ENCODE measurements around the gene ARHGEF10L. TPM values are rescaled to one million over a fixed set of nuclear protein-coding genes. Genes with fewer than 3 reads are reported as not detected.

Gene ARHGEF10L
- polyA plus RNA-seq, 3 donors = 35.2 to 52.0 (median 47.3) TPM

GRCh38 chr1:17674726-17675500 is 135.4 kb downstream of the ARHGEF10L start:
- DNase-seq (ENCODE audit: extremely low read depth in 1 of 11, low read depth in 9 of 11, low spot score in 4 of 11) = no peak

DNA sequence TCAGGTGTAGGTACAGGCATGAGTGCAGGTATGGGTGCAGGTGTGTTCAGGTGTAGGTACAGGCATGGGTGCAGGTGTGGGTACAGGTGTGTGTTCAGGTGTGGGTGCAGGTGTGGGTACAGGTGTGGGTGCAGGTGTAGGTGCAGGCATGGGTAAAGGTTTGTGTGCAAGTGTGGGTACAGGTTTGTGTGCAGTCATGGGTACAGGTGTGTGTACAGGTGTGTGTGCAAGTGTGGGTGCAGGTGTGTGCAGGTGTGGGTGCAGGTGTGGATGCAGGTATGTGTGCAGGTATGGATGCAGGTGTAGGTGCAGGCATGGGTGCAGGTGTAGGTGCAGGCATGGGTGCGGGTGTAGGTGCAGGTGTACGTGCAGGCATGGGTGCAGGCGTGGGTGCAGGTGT is 136.2 kb downstream of the ARHGEF10L start:
- no peak for DNase-seq (ENCODE audit: extremely low read depth in 1 of 11, low read depth in 9 of 11, low spot score in 4 of 11)

- no peak for DNase-seq (ENCODE audit: extremely low read depth in 1 of 11, low read depth in 9 of 11, low spot score in 4 of 11)
These were observed 137.0 kb downstream of the ARHGEF10L start for GRCh38 chr1:17676387-17677060.

DNA sequence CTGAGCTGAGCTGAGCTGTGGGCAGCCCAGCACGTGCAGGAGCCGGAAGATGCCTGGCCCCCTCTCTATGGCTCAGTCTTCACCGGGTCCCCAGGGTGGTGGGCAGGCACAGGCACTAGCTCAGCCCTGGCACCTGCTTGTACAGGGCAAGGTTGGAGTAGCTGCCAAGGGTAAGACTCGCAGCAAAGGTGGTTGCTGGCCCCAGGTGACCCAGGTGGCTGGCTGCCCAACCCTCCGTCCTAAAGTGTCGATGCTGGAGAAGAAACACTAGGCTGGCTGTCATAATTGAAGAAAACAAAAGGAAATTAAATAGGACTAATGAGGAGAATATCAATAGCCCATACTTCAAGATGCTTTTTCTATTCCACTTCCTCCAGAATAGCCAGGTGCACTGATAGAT is 138.5 kb downstream of the ARHGEF10L start:
- DNase-seq (ENCODE audit: extremely low read depth in 1 of 11, low read depth in 9 of 11, low spot score in 4 of 11) = no peak

DNA sequence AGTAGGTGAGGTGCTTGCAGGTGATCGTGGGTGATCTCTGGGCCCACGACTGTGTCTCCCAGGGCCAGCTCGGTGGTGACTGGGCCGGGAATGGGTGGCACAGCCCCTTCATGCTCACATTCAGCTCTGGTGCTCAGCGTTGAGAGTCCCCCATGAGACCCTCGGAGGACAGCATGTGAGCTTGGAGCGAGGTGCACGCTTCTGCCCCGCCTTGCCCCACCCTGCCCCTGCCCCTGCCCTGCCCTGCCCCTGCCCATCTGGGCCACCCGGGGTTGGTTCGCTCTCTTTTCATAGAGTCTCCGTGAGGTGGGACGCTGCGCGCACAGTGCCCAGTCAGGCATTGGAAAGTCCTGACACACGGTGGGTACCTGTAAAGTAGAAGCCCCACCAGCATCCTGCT is 140.4 kb downstream of the ARHGEF10L start:
- no peak for DNase-seq (ENCODE audit: extremely low read depth in 1 of 11, low read depth in 9 of 11, low spot score in 4 of 11)

DNA sequence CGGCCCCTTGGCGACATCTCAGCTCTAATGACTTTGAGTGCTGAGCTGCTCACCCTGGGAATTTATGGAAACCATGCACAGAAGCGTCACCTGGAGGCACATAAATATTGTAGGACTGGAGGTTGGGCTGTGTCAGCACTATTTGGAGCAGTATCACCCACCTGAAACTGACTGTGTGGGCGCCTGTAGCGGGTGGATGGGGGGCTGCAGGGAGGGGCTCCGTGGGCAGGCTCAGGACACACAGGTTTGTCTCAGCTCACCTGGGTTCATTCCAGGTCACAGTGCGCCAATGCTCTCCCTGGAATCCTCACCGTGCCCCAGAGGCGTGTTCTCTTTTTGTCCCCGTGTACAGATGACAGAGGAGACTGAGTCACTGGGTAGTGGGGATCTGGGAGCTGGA is 140.8 kb downstream of the ARHGEF10L start:
- DNase-seq (ENCODE audit: extremely low read depth in 1 of 11, low read depth in 9 of 11, low spot score in 4 of 11) = no peak

- peak in 10 of 11 donors; percentile 25 to 77 (median 47) for DNase-seq (ENCODE audit: extremely low read depth in 1 of 11, low read depth in 9 of 11, low spot score in 4 of 11)
These were observed 142.9 kb downstream of the ARHGEF10L start for GRCh38 chr1:17682400-17682799.

GRCh38 chr1:17683598-17683997 is 144.1 kb downstream of the ARHGEF10L start:
- DNase-seq (ENCODE audit: extremely low read depth in 1 of 11, low read depth in 9 of 11, low spot score in 4 of 11) = no peak

DNA sequence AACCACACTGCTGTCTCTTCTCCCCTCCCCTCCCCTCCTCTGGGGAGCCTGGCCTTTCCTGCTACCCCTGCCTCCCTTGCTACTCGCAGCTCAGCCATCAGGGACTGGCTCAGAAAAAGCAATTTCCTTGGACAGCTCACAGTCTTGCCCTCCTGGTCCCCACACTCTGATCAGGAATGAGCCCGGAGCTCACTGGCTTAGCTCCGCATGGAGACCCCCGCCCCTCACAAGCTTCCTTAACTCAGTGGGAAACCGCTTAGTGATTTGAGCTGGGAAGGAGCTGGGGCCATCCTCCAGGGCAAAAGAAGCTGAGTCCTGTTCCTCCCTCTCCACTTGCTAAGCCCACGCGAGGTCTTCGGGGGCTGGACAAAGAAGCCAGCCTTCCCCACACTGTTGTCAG is 145.3 kb downstream of the ARHGEF10L start:
- no peak for DNase-seq (ENCODE audit: extremely low read depth in 1 of 11, low read depth in 9 of 11, low spot score in 4 of 11)

GRCh38 chr1:17686258-17686657 is 146.8 kb downstream of the ARHGEF10L start:
- DNase-seq (ENCODE audit: extremely low read depth in 1 of 11, low read depth in 9 of 11, low spot score in 4 of 11) = no peak

DNA sequence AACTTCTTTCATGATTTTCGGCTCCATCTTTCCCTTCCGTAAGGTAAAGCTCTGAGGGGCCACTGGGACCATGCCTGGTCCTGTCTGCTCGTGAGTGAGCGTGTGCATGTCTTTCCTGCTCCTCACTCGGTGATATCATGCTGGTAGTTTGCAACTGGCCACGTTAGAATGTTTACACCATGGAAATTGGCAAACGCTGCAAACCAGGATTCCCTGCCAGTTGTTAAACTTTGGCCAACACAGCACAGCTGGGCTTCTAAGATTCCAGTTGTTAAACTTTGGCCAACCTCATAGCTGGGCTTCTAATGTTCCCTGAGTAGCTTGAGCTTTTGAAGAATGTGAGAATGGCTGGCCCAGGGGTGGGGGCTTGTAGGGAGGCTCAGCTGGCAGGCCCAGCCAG is 147.6 kb downstream of the ARHGEF10L start:
- no peak for DNase-seq (ENCODE audit: extremely low read depth in 1 of 11, low read depth in 9 of 11, low spot score in 4 of 11)

DNA sequence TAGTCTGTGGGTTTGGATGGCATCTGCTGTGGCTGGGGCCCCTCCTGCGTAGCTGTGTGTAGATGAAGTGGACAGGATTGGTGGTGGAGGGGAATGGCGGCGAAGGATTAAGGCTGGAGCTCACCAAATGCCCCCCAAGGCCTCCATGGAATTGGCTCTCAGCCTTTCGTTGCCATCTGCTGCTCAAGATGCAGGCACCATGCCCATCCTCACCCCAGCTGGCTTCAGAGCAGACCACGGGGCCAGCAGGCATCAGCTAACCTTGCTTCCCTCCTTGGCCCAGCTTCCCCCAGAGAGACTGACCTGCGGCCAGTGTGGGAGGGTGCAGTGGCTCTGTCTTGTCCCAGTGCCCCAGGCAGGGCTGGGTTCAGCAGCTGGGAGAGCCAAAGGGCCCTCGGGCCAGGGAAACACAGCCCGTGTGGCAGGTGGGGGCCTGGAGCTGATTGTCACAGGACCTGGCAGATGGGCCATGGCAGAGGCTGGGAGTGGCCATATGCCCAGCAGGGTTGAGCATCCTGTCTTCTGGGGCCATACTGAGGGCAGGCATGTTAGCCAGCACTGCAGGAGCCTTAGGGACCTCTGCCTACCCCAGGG is 148.8 kb downstream of the ARHGEF10L start:
- no peak for DNase-seq (ENCODE audit: extremely low read depth in 1 of 11, low read depth in 9 of 11, low spot score in 4 of 11)

DNA sequence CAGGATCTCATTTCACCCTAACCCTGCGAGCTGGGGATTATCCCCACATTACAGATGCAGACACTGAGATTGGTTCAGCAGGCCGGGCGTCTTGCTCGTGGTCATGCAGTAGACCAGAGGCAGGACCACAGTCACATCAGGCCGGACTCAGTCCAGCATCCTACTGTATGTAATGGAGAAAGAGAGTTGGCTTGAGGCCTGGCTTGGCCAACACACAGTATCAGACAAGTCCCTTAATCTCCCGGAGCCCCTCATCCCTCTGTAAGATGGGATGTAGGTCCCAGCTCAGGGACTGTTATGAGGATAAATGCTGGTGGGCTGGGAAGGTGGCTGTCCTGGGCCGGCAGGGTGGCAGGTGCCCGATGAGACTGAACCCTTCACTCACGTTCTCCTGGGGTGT is 149.5 kb downstream of the ARHGEF10L start:
- no peak for DNase-seq (ENCODE audit: extremely low read depth in 1 of 11, low read depth in 9 of 11, low spot score in 4 of 11)

DNA sequence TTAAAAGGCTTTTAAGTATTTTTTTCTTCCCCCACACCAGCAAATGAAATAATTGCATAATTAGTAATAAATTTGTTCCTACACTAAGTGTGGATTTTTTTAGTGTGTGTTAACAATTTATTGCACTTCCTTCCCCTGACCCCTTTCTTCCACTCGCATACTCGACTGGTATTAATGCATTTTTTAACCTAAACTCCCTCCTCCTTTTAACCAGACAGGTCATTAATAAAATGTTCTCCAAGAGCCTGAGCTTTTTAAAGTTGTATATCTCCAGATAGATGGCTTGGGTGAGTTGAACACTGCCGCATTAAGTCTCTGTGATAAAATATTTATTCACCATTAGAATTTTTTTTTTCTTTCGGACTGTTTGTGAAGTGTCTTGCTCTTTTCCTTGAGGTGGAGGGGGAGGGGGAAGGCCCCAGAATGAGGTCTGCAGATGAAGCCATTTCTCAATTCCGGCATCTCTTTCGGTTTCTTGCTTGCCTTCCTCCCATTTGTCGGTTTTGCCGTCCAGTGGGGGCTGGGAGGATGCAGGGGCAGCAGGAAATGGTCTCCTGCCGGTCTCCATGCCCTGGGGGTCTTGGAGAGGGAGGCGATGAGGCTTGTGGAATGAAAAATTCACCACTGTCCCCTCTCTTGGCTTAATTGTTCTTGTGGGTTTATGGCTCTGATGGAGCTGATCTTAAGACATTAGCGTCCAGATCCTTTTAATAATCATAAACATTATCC is 151.6 kb downstream of the ARHGEF10L start:
- DNase-seq (ENCODE audit: extremely low read depth in 1 of 11, low read depth in 9 of 11, low spot score in 4 of 11) = no peak

GRCh38 chr1:17692645-17693044 is 153.1 kb downstream of the ARHGEF10L start:
- no peak for DNase-seq (ENCODE audit: extremely low read depth in 1 of 11, low read depth in 9 of 11, low spot score in 4 of 11)

DNA sequence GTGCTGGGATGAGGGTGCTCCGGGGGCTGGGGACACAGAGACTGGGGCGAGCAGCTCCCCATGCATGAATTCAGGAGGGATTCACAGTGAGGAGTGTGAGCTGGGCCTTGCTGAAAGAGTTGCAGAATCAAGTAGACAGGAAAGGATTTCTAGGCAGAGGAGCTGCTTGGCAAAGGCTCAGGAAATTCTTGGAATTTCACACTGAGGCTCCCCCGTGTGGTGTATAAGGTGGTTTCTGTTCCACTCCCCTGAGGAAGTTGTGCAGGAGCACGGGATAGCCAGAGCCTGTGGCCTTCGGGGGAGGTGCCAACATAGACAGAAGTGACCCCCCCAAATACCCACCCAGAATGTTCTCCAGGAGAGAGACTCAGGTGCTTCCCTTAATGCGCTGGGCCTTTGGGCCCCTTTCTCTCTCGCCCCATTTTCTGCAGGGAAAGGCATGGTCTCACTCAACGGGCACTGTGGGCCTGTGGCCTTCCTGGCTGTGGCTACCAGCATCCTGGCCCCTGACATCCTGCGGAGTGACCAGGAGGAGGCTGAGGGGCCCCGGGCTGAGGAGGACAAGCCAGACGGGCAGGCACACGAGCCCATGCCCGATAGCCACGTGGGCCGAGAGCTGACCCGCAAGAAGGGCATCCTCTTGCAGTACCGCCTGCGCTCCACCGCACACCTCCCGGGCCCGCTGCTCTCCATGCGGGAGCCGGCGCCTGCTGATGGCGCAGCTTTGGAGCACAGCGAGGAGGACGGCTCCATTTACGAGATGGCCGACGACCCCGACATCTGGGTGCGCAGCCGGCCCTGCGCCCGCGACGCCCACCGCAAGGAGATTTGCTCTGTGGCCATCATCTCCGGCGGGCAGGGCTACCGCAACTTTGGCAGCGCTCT is 157.2 kb downstream of the ARHGEF10L start:
- DNase-seq (ENCODE audit: extremely low read depth in 1 of 11, low read depth in 9 of 11, low spot score in 4 of 11) = peak in 4 of 11 donors; percentile 31 to 60 (median 45)

DNA sequence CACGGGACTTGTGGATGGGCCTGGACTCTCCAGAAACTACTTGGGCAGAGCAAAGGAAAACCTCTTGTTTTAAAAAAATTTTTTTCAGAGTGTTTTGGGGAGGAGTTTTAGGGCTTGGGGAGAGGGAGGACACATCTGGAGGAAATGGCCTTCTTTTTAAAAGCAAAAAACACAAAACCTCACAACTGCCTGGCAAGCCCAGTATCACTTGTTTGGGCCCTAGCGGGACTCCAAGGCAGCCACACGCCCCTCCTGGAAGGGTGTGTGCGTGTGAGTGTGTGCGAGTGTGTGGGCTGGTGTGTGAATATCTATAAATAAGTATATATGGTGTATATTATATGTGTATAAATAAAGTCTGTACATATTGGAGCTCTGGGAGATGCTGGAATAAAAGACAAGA is 158.0 kb downstream of the ARHGEF10L start:
- DNase-seq (ENCODE audit: extremely low read depth in 1 of 11, low read depth in 9 of 11, low spot score in 4 of 11) = no peak

GRCh38 chr1:17699581-17699980 is 160.1 kb downstream of the ARHGEF10L start:
- no peak for DNase-seq (ENCODE audit: extremely low read depth in 1 of 11, low read depth in 9 of 11, low spot score in 4 of 11)

Data from renal cortex interstitium (tissue), 11 donors.